H1 (cell line): ENCODE measurements around the gene ADAMTS15. TPM values are rescaled to one million over a fixed set of nuclear protein-coding genes. Genes with fewer than 3 reads are reported as not detected.
A peak's percentile ranks its signal among the peaks of the same experiment; 100 is the strongest.

Experiments used
- CTCF ChIA-PET: fragments of 300-600 bp; sonication (Branson Sonifier 250); formaldehyde crosslinking; loops from one replicate; lab custom pipeline; 2021; ENCODE audit not compliant: partially characterized antibody; lab: Charles Lee
- POLR2A ChIA-PET: fragments of 300-600 bp; sonication (Branson Sonifier 250); formaldehyde crosslinking; loops from one replicate; lab custom pipeline; 2021; ENCODE audit warnings: inconsistent platforms; ENCODE audit not compliant: partially characterized antibody; lab: Charles Lee
- DNase-seq, 2 experiments: peaks; one replicate each; pipeline versions ENCODE4 v3.0.0 to v3.0.0-alpha.2; 2010 to 2022; ENCODE audit warnings: low spot score in 2 of 2, low read depth in 1 of 2, mixed read lengths in 1 of 2
- FAIRE-seq: peaks from 2 replicates; lab custom pipeline; 2011; peaks lifted over from hg19 to GRCh38; lab: Jason Lieb, UNC
- H2AFZ ChIP-seq: 2 replicates; pipeline ENCODE4 v1.8.1; 2012; ENCODE audit warnings: low read length, inconsistent platforms
- H2AK5ac ChIP-seq: 2 replicates; pipeline ENCODE4 v1.6.1; 2013; ENCODE audit warnings: low read depth, low read length
- H2BK120ac ChIP-seq: replicated peaks from 2 replicates; pipeline ENCODE3; 2013; ENCODE audit warnings: low read depth, low read length, inconsistent platforms
- H2BK12ac ChIP-seq: 2 replicates; pipeline ENCODE4 v1.6.1; 2013; ENCODE audit warnings: low read depth, low read length
- H2BK15ac ChIP-seq: 2 replicates; pipeline ENCODE4 v1.6.1; 2013; ENCODE audit warnings: low read length
- H2BK20ac ChIP-seq: 2 replicates; pipeline ENCODE4 v1.6.1; 2013; ENCODE audit warnings: low read length
- H2BK5ac ChIP-seq: 2 replicates; pipeline ENCODE4 v1.6.1; 2013; ENCODE audit warnings: low read depth, low read length
- H3K14ac ChIP-seq: 2 replicates; pipeline ENCODE4 v1.6.1; 2013; ENCODE audit warnings: inconsistent platforms; ENCODE audit not compliant: insufficient read length
- H3K18ac ChIP-seq: 2 replicates; pipeline ENCODE4 v1.6.1; 2013; ENCODE audit warnings: low read length; ENCODE audit errors: extremely low read depth
- H3K23ac ChIP-seq: 2 replicates; pipeline ENCODE4 v1.6.1; 2013; ENCODE audit warnings: inconsistent platforms; ENCODE audit not compliant: insufficient read length
- H3K23me2 ChIP-seq: 2 replicates; pipeline ENCODE4 v1.6.1; 2013; ENCODE audit warnings: low read depth, low read length
- H3K27ac ChIP-seq: 2 replicates; pipeline ENCODE4 v1.6.1; 2011; ENCODE audit warnings: low read depth, low read length, inconsistent platforms
- H3K27me3 ChIP-seq, 4 experiments: replicated peaks in 1 of 4; 1 replicate in 1 of 4; 2 replicates in 3 of 4; pipeline versions ENCODE4 v1.6.1 to v1.8.1; 2011 to 2013; ENCODE audit warnings: low read length in 3 of 4, mild to moderate bottlenecking in 3 of 4, inconsistent platforms in 2 of 4, mixed read lengths in 2 of 4, moderate library complexity in 1 of 4; ENCODE audit not compliant: control insufficient read depth in 3 of 4, insufficient read depth in 3 of 4; ENCODE audit errors: extremely low read depth in 1 of 4
- H3K36me3 ChIP-seq, 4 experiments: 2 replicates each; pipeline versions ENCODE4 v1.6.1 to v1.8.1; 2011 to 2013; ENCODE audit warnings: mild to moderate bottlenecking in 4 of 4, low read length in 3 of 4, moderate library complexity in 2 of 4, control low read depth in 1 of 4, inconsistent platforms in 1 of 4; ENCODE audit not compliant: insufficient read depth in 4 of 4, control insufficient read depth in 2 of 4
- H3K4ac ChIP-seq: replicated peaks from 2 replicates; pipeline ENCODE3; 2013; ENCODE audit warnings: low read length, low read depth, mixed read lengths, inconsistent platforms; ENCODE audit not compliant: insufficient read length
- H3K4me1 ChIP-seq, 4 experiments: replicated peaks in 1 of 4; 1 replicate in 1 of 4; 2 replicates in 3 of 4; pipeline versions ENCODE4 v1.6.1 to v1.8.1; 2011 to 2013; ENCODE audit warnings: low read length in 3 of 4, inconsistent platforms in 2 of 4, mixed read lengths in 1 of 4; ENCODE audit not compliant: insufficient read depth in 4 of 4, control insufficient read depth in 3 of 4
- H3K4me2 ChIP-seq, 2 experiments: 2 replicates each; pipeline versions ENCODE4 v1.6.1 to v1.8.1; 2011 to 2013; ENCODE audit warnings: low read depth in 2 of 2, low read length in 2 of 2, control low read depth in 1 of 2, inconsistent platforms in 1 of 2, mild to moderate bottlenecking in 1 of 2; ENCODE audit not compliant: insufficient read depth in 1 of 2
- H3K4me3 ChIP-seq, 4 experiments: fragments of 200-600, 300-600 bp in 1 of 4; sonication (generic), shearing (Covaris generic), sonication (Bioruptor Twin) in 1 of 4; 2 replicates each; pipeline versions ENCODE4 v1.5.1 to v1.8.1; 2011 to 2016; ENCODE audit warnings: low read length in 4 of 4, low read depth in 3 of 4, control low read depth in 2 of 4, inconsistent platforms in 2 of 4, mild to moderate bottlenecking in 2 of 4, mixed read lengths in 1 of 4, moderate library complexity in 1 of 4; ENCODE audit not compliant: insufficient read depth in 2 of 4; ENCODE audit errors: extremely low read depth in 1 of 4
- H3K56ac ChIP-seq: replicated peaks from 2 replicates; pipeline ENCODE3; 2013; ENCODE audit warnings: low read depth, mild to moderate bottlenecking, mixed read lengths, low read length, inconsistent platforms; ENCODE audit not compliant: insufficient read length
- H3K79me1 ChIP-seq: 2 replicates; pipeline ENCODE4 v1.6.1; 2013; ENCODE audit warnings: low read depth, low read length, control low read depth
- H3K79me2 ChIP-seq, 2 experiments: 2 replicates each; pipeline versions ENCODE4 v1.6.1 to v1.8.1; 2012 to 2013; ENCODE audit warnings: low read length in 2 of 2, mild to moderate bottlenecking in 2 of 2, inconsistent platforms in 1 of 2; ENCODE audit not compliant: insufficient read depth in 2 of 2, control insufficient read depth in 1 of 2
- H3K9ac ChIP-seq, 4 experiments: replicated peaks in 1 of 4; 1 replicate in 1 of 4; 2 replicates in 3 of 4; pipeline versions ENCODE4 v1.6.1 to v1.8.1; 2011 to 2013; ENCODE audit warnings: low read depth in 3 of 4, low read length in 3 of 4, control low read depth in 2 of 4, mild to moderate bottlenecking in 2 of 4, moderate library complexity in 2 of 4, inconsistent platforms in 1 of 4; ENCODE audit errors: extremely low read depth in 1 of 4
- H3K9me3 ChIP-seq, 2 experiments: 2 replicates each; pipeline versions ENCODE4 v1.6.1 to v1.8.1; 2012 to 2013; ENCODE audit warnings: mild to moderate bottlenecking in 2 of 2, moderate library complexity in 2 of 2, control low read depth in 1 of 2, inconsistent platforms in 1 of 2, low read depth in 1 of 2, low read length in 1 of 2, mixed read lengths in 1 of 2; ENCODE audit not compliant: insufficient read depth in 2 of 2
- H4K20me1 ChIP-seq, 2 experiments: replicated peaks in 1 of 2; 2 replicates each; pipeline versions ENCODE3 to v1.8.1; 2011 to 2013; ENCODE audit warnings: inconsistent platforms in 2 of 2, low read length in 2 of 2, mild to moderate bottlenecking in 1 of 2; ENCODE audit not compliant: insufficient read depth in 2 of 2, control insufficient read depth in 1 of 2
- H4K5ac ChIP-seq: 2 replicates; pipeline ENCODE4 v1.6.1; 2013; ENCODE audit warnings: low read length, low read depth, mixed read lengths, inconsistent platforms; ENCODE audit not compliant: insufficient read length
- H4K8ac ChIP-seq: 2 replicates; pipeline ENCODE4 v1.8.0; 2013; ENCODE audit warnings: mild to moderate bottlenecking, moderate library complexity, low read length, inconsistent platforms; ENCODE audit not compliant: insufficient read depth; ENCODE audit errors: extremely low read depth
- H4K91ac ChIP-seq: replicated peaks from 2 replicates; pipeline ENCODE3; 2013; ENCODE audit warnings: low read length, mixed read lengths, inconsistent platforms; ENCODE audit not compliant: insufficient read length
- BACH1 ChIP-seq: IDR thresholded peaks from 2 replicates; pipeline ENCODE4 v1.6.1; 2012; ENCODE audit warnings: low read length, improper control_type of control experiment
- MAFK ChIP-seq: IDR thresholded peaks from 2 replicates; pipeline ENCODE4 v1.6.1; 2012; ENCODE audit warnings: low read depth, mild to moderate bottlenecking, improper control_type of control experiment, low read length
- NRF1 ChIP-seq: IDR thresholded peaks from 2 replicates; pipeline ENCODE4 v1.6.1; 2011; ENCODE audit warnings: mild to moderate bottlenecking, low read depth, low read length, improper control_type of control experiment
- POU5F1 ChIP-seq: IDR thresholded peaks from 2 replicates; pipeline ENCODE4 v1.6.1; 2011; ENCODE audit warnings: low read depth, mild to moderate bottlenecking, low read length, moderate library complexity
- WGBS, 2 experiments: shearing (Covaris generic) in 1 of 2; methylation state at CpG; one replicate each; pipeline versions ENCODE4 v1.1.6 to v1.1.7; 2013 to 2015; ENCODE audit warnings: low lambda C conversion rate in 2 of 2, mixed read lengths in 2 of 2, inconsistent platforms in 1 of 2, low coverage in 1 of 2, missing lambda C conversion rate in 1 of 2; ENCODE audit not compliant: insufficient replicate concordance in 2 of 2, insufficient coverage in 1 of 2, insufficient read length in 1 of 2; ENCODE audit errors: extremely low coverage in 1 of 2, missing lambda C conversion rate in 1 of 2; 5-methylcytosine and 5-hydroxymethylcytosine counted together
- polyA plus RNA-seq, 7 experiments: library from polyadenylated mRNA; depleted of rRNA in 3 of 7; stranded (reverse) in 5 of 7; unstranded in 2 of 7; fragments of >200 nt in 5 of 7; fragments of 200-250 nt in 2 of 7; gene quantifications; 1 replicate in 5 of 7; 2 replicates in 1 of 7; 4 replicates in 1 of 7; pipeline versions ENCODE4 v1.2.1 to v1.2.3, GENCODE V29; 2011 to 2013; ENCODE audit warnings: missing spikeins in 2 of 7, mixed read lengths in 2 of 7
- total RNA-seq: library from RNA; stranded (reverse); fragmentation: NEBNext Ultra II Directional; extraction: Animal tissue kit (Norgen Biotek cat#: 25700); gene quantifications from 2 replicates; pipeline ENCODE4 v1.2.1, GENCODE V29; 2021

The ADAMTS15 gene
- total and polyA plus RNA-seq, 2 of the 8 experiments (the other 6 are each of a cell fraction or from before 2014, with no cell fraction given), result 1.7 to 4.7 TPM

DNA sequence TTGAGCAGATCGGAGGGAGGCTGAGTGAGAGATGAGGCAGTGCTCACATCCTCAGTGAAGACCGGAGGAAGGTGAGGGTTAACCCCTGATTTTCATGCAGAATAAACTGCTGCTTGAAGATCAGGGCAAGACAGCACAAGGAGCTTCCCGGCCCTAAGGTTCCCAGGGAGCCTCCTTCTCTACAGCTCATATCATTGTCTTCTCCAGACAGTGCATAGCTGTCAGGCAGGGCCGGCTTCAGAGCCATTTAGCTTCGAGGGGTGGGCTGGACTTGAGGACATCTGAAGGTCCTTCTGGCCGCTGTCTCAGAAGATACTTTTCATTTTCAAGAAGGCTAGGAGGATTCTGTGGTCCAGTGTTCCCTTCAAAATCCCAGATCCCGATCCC is 27.3 kb upstream of the ADAMTS15 start:
- CTCF ChIA-PET, result interaction anchor here (0.6 to 1.9 kb wide), 4 partner anchors 10 to 422 kb away, joined by 3 to 11 read pairs (median 4); no protein-coding TSS in a partner anchor
- no peak overlapping the region for H4K8ac ChIP-seq
- H3K27ac ChIP-seq, result no peak overlapping the region
- H3K4ac ChIP-seq, result no peak overlapping the region
- H3K79me1 ChIP-seq, result no peaks in the 10 kb centered on the region; the same call in 1 of the 2 replicates
- no peak overlapping the region; the same call in 1 of the 2 replicates for H2BK15ac ChIP-seq
- H3K23ac ChIP-seq, result no peak overlapping the region
- TF ChIP-seq NRF1 (no peak), POU5F1 (no peak), MAFK (no peak), BACH1 (no peak)
- POLR2A ChIA-PET, result interaction anchor here (1.2 to 2.3 kb wide), 2 partner anchors 12 to 108 kb away, joined by 3 to 4 read pairs; no protein-coding TSS in a partner anchor
- no peak overlapping the region for H4K91ac ChIP-seq
- no peak overlapping the region for H3K56ac ChIP-seq
- H3K79me2 ChIP-seq, result no peaks in the 10 kb centered on the region
- DNase-seq (no peak), FAIRE-seq (no peak)
- no peak overlapping the region for H3K4me3 ChIP-seq
- H3K18ac ChIP-seq, result no peak overlapping the region
- no peaks in the 10 kb centered on the region; a peak in 1 of 7 replicates for H3K4me1 ChIP-seq
- H3K14ac ChIP-seq, result no peak overlapping the region
- H2BK120ac ChIP-seq, result no peak overlapping the region
- H2BK5ac ChIP-seq, result no peak overlapping the region
- 0 out of 8 replicates have a peak, but pooled peaks cover 0 to 2% (median 0%) of the 10 kb centered on the region in 4 experiments for H3K36me3 ChIP-seq
- H3K27me3 ChIP-seq, result peaks cover 0 to under 1% (median under 1%) of the 10 kb centered on the region in 4 experiments; a peak in 4 of 7 replicates
- H3K23me2 ChIP-seq, result no peaks in the 10 kb centered on the region
- no peak overlapping the region for H3K9ac ChIP-seq
- 0 out of 2 replicates have a peak overlapping the region, but pooled peaks have one; percentile 29 for H2BK12ac ChIP-seq
- H4K5ac ChIP-seq, result no peak overlapping the region
- 88% methylated on average over 7 of the region's 7 CpGs; no CpG with 5 or more reads in 1 of the 2 experiments for WGBS, 2 experiments
- H4K20me1 ChIP-seq, result no peaks in the 10 kb centered on the region
- H2BK20ac ChIP-seq, result peak overlapping the region; percentile 34; the same call in 1 of the 2 replicates
- no peak overlapping the region for H3K4me2 ChIP-seq
- H2AK5ac ChIP-seq, result peak overlapping the region; percentile 6; the same call in 1 of the 2 replicates
- no peaks in the 10 kb centered on the region for H3K9me3 ChIP-seq
- H2AFZ ChIP-seq, result no peak overlapping the region
